Loucy (cell line): Measurements from ENCODE around the gene NHLH2.

Source experiments
- H2AFZ ChIP-seq: fragments of 200-600 bp; sonication (generic); 2 replicates; pipeline ENCODE4 v1.6.0; 2016; ENCODE audit warnings: antibody characterized with exemption, mild to moderate bottlenecking, low read length, moderate library complexity
- H3F3A ChIP-seq: fragments of 200-600 bp; 2 replicates; pipeline ENCODE4 v1.6.0; 2016; ENCODE audit warnings: antibody characterized with exemption, low read depth, mild to moderate bottlenecking
- H3K27me3 ChIP-seq: fragments of 200-600 bp; sonication (generic); 2 replicates; pipeline ENCODE4 v1.6.1; 2014; ENCODE audit warnings: low read length, mild to moderate bottlenecking; ENCODE audit not compliant: insufficient read depth, poor library complexity, severe bottlenecking
- H3K36me3 ChIP-seq: fragments of 200-600 bp; sonication (generic); 2 replicates; pipeline ENCODE4 v1.6.1; 2016; ENCODE audit warnings: low read length; ENCODE audit not compliant: insufficient read depth
- H3K4me1 ChIP-seq: fragments of 200-600 bp; sonication (generic); 2 replicates; pipeline ENCODE4 v1.5.1; 2014; ENCODE audit warnings: low read length, mild to moderate bottlenecking; ENCODE audit not compliant: insufficient read depth, poor library complexity, severe bottlenecking
- H3K4me2 ChIP-seq: fragments of 200-600 bp; sonication (generic); 2 replicates; pipeline ENCODE4 v1.6.0; 2014; ENCODE audit warnings: antibody characterized with exemption, low read length, low read depth, mild to moderate bottlenecking; ENCODE audit not compliant: poor library complexity, severe bottlenecking
- H3K4me3 ChIP-seq: fragments of 200-600 bp; sonication (generic); 2 replicates; pipeline ENCODE4 v1.5.1; 2014; ENCODE audit warnings: low read length, mild to moderate bottlenecking, mixed read lengths; ENCODE audit not compliant: poor library complexity, severe bottlenecking
- H3K79me2 ChIP-seq: fragments of 200-600 bp; sonication (generic); 2 replicates; pipeline ENCODE4 v1.6.1; 2014; ENCODE audit warnings: low read length; ENCODE audit not compliant: insufficient read depth
- H3K9ac ChIP-seq: fragments of 200-600 bp; sonication (generic); 2 replicates; pipeline ENCODE4 v1.6.0; 2014; ENCODE audit warnings: mild to moderate bottlenecking, low read depth, low read length, moderate library complexity; ENCODE audit not compliant: poor library complexity, severe bottlenecking
- H3K9me2 ChIP-seq: fragments of 200-600 bp; sonication (generic); replicated peaks from 2 replicates; pipeline ENCODE4 v1.6.1; 2016; ENCODE audit warnings: low read depth, low read length, mixed read lengths
- H3K9me3 ChIP-seq: fragments of 200-600 bp; sonication (generic); 2 replicates; pipeline ENCODE4 v1.6.1; 2014; ENCODE audit warnings: mild to moderate bottlenecking, antibody characterized with exemption, low read length, low read depth; ENCODE audit not compliant: insufficient read depth
- H4K20me1 ChIP-seq: fragments of 200-600 bp; sonication (generic); 2 replicates; pipeline ENCODE4 v1.6.0; 2014; ENCODE audit warnings: antibody characterized with exemption, low read length, mild to moderate bottlenecking; ENCODE audit not compliant: insufficient read depth, poor library complexity, severe bottlenecking
- EZH2phosphoT487 ChIP-seq: fragments of 200-600 bp; IDR thresholded peaks from 2 replicates; pipeline ENCODE4 v1.6.1; 2018; ENCODE audit warnings: antibody characterized with exemption, mild to moderate bottlenecking, moderate library complexity, borderline replicate concordance
- TF ChIP-seq, protein P1 (sequence below): fragments of 200-600 bp; sonication (generic); conservative IDR thresholded peaks from 2 replicates; pipeline ENCODE4 v1.5.1; 2014; ENCODE audit warnings: mild to moderate bottlenecking, antibody characterized with exemption, low read length

NHLH2 gene

GRCh38 chr1:115826628-115827027 is 14.3 kb downstream of the NHLH2 start:
- no peak overlapping the region for H3K4me3 ChIP-seq
- no peaks in the 10 kb centered on the region for H3K9me2 ChIP-seq
- no peaks in the 10 kb centered on the region for H3K4me1 ChIP-seq

GRCh38 chr1:115822117-115822516 is 18.8 kb downstream of the NHLH2 start:
- H3K9me2 ChIP-seq = no peaks in the 10 kb centered on the region
- no peak overlapping the region for H3K9ac ChIP-seq
- H3K4me3 ChIP-seq = no peak overlapping the region
- no peaks in the 10 kb centered on the region for H3K79me2 ChIP-seq
- H3K27me3 ChIP-seq = no peaks in the 10 kb centered on the region
- no peaks in the 10 kb centered on the region for H3F3A ChIP-seq
- no peak overlapping the region for H3K4me2 ChIP-seq
- H3K4me1 ChIP-seq = no peaks in the 10 kb centered on the region
- H4K20me1 ChIP-seq = no peaks in the 10 kb centered on the region
- no peak overlapping the region for H2AFZ ChIP-seq
- TF ChIP-seq, protein P1, sequence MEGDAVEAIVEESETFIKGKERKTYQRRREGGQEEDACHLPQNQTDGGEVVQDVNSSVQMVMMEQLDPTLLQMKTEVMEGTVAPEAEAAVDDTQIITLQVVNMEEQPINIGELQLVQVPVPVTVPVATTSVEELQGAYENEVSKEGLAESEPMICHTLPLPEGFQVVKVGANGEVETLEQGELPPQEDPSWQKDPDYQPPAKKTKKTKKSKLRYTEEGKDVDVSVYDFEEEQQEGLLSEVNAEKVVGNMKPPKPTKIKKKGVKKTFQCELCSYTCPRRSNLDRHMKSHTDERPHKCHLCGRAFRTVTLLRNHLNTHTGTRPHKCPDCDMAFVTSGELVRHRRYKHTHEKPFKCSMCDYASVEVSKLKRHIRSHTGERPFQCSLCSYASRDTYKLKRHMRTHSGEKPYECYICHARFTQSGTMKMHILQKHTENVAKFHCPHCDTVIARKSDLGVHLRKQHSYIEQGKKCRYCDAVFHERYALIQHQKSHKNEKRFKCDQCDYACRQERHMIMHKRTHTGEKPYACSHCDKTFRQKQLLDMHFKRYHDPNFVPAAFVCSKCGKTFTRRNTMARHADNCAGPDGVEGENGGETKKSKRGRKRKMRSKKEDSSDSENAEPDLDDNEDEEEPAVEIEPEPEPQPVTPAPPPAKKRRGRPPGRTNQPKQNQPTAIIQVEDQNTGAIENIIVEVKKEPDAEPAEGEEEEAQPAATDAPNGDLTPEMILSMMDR = no peak
- no peak for TF ChIP-seq EZH2phosphoT487
- no peaks in the 10 kb centered on the region for H3K9me3 ChIP-seq
- H3K36me3 ChIP-seq = no peaks in the 10 kb centered on the region

More at GRCh38 chr1:115826628-115827027, 14.3 kb downstream of the NHLH2 start:
- Histone ChIP-seq H3F3A (no peaks in the 10 kb centered on the region), H3K36me3 (no peaks in the 10 kb centered on the region), H3K27me3 (no peaks in the 10 kb centered on the region), H3K9ac (no peak overlapping the region), H2AFZ (no peak overlapping the region), H3K79me2 (no peaks in the 10 kb centered on the region), H3K9me3 (no peaks in the 10 kb centered on the region), H3K4me2 (no peak overlapping the region), H4K20me1 (no peaks in the 10 kb centered on the region)
- TF ChIP-seq, protein P1 = no peak
- no peak for TF ChIP-seq EZH2phosphoT487

DNA sequence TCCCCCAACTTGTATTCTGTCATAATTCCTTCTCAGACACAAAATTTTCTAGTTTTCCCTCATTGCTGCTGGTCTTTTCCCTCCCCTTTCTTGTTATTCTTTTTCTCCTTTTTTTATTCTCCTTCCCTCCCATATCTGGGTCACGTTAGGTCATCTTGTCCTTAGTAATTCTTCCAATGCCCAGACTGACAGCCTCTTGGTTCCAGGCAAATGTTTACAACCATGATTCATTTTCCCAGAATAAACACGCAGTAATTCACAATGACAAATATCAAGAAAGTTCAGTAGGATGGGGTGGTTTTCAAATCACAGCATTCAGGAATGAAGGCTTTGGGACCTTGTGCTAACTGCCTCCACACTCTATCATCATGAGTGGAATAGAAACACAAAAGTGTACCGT is 25.2 kb downstream of the NHLH2 start:
- no peaks in the 10 kb centered on the region for H4K20me1 ChIP-seq
- H3K36me3 ChIP-seq = no peaks in the 10 kb centered on the region
- H3K4me2 ChIP-seq = no peak overlapping the region
- TF ChIP-seq, protein P1 = no peak
- TF ChIP-seq EZH2phosphoT487 = no peak
- H2AFZ ChIP-seq = no peak overlapping the region
- H3K79me2 ChIP-seq = no peaks in the 10 kb centered on the region
- H3K4me1 ChIP-seq = no peaks in the 10 kb centered on the region
- H3K9me3 ChIP-seq = no peaks in the 10 kb centered on the region
- H3K9me2 ChIP-seq = no peaks in the 10 kb centered on the region; the same call in 1 of the 2 replicates
- no peaks in the 10 kb centered on the region for H3K27me3 ChIP-seq
- no peaks in the 10 kb centered on the region for H3F3A ChIP-seq
- H3K4me3 ChIP-seq = no peak overlapping the region
- no peak overlapping the region for H3K9ac ChIP-seq
